GM18861 (cell line): ENCODE data around the gene SLC4A5.
A peak's percentile ranks its signal among the peaks of the same experiment; 100 is the strongest.
"Not testable (repeated sequence)": the region's sequence is repeated elsewhere in the genome, so short reads cannot be mapped to it uniquely, and the experiment has no call there.

Source experiments
- ATAC-seq: cut with Tn5 transposase; IDR thresholded peaks from one replicate; pipeline ENCODE4 v1.9.1; 2021; ENCODE audit not compliant: unreplicated experiment

The SLC4A5 gene

DNA sequence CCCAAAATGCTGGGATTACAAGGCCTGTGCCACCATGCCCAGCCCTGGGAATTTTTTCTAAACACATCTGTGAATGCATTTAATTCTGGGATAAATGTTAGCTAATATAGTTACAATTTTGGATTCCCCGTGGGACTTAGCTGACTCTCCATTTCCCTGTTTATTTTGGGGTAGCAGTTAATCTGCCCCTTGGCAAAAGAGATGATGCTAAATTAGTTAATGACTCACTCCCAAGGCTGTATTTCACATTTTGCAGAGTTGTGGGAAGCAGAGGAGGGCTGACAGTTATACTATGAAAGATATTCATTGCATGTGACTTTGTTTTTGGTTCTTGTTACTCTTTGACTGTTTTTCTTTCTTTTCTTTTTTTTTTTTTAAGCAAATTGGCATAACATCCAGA, 141.6 kb downstream of the SLC4A5 start:
- no peak for ATAC-seq

DNA sequence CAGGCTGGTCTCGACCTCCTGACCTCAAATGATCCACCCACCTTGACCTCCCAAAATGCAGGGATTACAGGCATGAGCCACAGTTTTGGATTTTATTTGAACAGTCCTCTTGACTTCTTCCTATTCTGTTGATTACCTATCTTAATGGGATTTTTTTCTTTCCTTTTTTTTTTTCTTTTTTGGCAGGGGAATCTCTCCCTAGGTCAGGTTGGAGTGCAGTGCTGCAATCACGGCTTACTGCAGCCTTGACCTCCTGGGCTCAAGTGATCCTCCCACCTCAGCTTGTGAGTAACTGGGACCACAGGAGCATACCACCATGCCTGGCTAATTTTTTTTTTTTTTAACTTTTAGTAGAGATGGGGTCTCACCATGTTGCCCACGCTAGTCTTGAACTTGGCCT, 142.0 kb downstream of the SLC4A5 start:
- ATAC-seq, result no peak

GRCh38 chr2:74199871-74200305, 143.3 kb downstream of the SLC4A5 start:
- no peak for ATAC-seq

DNA sequence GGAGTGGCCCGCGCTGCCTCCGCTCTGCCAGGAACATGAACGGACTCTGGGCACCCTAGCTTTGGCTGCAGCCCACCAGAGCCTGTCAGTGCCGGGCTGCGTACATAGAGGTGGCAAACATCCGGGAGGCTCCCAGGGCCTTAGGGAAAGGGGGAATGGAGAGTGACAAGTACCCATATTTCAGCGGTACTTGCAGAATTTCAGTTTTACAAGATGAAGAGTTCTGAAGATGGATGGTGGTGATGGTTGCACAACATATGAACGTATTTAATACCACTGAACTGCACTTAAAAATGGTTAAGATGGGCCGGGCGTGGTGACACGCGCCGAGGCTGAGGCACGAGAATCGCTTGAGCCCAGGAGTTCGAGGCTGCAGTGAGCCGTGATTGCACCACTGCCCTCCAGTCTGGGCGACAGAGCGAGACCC, 143.9 kb downstream of the SLC4A5 start:
- no peak for ATAC-seq

GRCh38 chr2:74198461-74199274, 144.5 kb downstream of the SLC4A5 start, which contains the start of gene MTHFD2:
MTHFD2 (plus strand) TSS chr2:74198615; CDS start chr2:74198642, 27 bp downstream.
- ATAC-seq, result peak; percentile 76

DNA sequence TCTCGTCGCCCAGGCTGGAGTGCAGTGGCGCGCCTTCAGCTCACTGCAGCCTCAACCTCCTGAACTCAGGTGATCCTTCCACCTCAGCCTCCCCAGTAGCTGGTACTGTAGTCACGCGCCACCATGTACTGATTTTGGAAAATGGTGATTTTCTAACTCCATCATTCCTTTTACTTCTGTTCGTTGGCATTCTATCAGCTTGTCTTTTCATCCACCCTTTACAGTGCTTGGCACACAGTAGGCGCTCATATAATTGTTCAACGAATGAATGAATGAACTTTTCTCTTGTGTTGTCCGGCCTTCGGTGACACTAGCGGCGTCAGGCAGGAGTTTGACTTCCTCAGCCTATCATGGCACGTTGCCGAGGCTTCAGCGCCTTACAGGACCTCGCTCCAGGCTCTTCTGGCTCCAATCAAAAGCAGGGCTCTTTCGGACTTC, 145.2 kb downstream of the SLC4A5 start:
- ATAC-seq, result no peak

DNA sequence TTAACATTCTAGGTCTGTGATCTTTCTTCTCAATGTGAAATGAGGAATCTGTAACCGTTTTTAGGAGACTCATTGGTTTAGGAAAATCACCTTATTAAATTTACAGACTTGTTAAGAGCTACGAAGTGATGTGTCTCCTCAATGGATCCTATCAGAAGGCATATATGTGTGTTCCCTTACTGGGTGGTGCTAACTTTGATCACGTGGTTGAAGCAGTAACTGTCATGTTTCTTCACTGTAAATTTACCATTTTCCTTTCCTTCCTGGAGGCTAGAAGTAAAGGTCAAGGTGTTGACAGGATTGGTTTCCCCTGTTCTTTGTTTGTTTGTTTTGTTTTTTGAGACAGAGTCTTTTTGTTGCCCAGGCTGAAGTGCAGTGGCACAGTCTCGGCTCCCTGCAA, 146.2 kb downstream of the SLC4A5 start:
- ATAC-seq, result no peak

DNA sequence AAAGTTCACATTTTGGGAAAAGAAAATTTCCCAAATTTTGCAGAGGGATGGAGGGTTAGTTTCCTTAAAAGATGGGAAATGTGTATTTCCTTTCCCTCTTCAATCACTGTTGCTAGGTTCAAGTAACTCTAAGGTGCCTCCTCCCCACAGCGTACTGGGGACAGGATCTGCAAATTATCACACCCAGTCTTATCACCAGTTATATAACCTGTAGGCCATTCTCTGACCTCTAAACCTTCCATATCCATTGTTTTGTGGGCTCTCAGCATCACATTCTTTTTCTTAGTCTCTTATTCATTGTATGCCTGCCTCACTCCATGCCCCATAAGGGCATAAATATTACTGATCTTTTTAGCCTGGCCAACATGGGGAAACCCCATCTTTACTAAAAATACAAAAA, 148.4 kb downstream of the SLC4A5 start:
- ATAC-seq, result no peak

DNA sequence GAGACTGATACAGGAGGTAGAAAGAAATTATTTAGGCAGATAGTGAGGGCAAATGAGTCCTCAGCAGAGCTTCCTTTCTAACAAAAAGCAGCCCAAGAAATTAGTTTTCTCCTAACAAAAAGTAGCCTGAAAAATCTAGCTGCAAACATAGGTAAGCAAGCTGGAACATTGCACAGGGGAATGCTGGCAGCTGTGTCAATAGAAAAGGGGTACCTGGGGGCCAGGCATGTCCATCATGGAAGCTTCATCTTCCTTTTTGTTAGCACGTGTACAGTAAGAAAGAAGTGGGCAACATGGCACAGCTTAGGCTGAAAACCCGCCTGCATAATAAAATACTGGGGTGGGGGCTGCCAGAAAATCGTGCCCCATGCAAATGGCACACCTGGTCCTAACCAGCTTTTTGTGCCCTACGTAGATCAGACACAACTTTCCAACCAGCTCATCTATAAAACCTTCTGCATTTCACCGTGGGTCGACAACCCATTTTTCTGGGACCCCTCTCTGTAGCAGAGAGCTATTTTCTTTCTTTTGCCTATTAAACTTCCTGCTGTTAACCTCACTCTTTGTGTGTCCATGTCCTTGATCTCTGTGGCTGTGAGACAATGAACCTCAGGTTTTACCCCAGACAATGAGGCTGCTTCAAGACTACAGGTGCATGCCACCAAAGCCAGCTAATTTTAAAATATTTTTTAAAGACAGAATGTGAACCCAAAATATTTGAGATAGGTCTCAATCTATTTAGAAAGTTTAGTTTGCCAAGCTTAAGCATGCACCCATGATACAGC, 151.4 kb downstream of the SLC4A5 start:
- no peak for ATAC-seq

DNA sequence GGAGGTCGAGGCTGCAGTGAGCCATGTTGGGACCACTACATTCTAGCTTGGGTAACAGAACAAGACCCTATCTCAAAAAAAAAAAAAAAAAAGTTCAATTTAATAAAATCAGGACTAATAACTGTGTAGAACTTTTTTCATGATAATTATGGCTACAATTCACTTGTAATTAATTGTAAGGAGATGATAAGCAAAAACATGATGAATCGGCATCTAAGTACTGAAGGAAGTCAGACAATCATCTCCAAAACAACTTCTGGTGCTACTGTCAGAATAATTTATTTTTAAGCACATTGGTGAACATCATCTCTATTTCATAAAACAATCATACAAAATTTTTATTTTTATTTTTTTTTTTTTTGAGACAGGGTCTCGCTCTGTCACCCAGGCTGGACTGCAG, 154.5 kb downstream of the SLC4A5 start:
- no peak for ATAC-seq

GRCh38 chr2:74188018-74188601, 155.1 kb downstream of the SLC4A5 start:
- ATAC-seq, result no peak

DNA sequence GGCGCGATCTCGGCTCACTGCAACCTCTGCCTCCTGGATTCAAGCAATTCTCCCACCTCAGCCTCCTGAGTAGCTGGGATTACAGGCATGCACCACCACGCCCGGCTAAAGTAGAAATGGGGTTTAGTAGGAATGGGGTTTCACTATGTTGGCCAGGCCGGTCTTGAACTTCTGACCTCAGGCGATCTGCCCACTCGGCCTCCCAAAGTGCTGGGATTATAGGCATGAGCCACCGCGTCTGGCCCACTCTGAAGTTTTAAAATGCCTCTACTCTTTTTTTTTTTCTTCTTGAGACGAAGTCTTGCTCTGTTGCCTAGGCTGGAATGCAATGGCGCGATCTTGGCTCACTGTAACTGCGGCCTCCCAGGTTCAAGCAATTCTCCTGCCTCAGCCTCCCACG, 156.5 kb downstream of the SLC4A5 start:
- not testable (repeated sequence) for ATAC-seq

DNA sequence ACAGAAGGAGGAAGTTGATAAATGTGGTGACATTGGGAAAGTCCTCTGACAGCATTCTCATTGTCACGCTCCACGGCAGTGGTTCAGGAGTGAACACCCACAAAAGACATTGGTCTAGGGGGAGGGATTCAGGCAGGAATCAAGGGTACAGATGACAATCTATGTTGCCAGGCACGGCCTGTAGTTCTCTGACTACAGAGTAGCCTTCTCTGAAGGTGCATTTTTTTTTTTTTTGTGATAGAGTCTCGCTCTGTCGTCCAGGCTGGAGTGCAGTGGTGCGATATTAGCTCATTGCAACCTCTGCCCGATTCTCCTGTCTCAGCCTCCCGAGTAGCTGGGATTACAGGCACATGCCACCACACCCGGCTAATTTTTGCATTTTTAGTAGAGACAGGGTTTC, 157.2 kb downstream of the SLC4A5 start:
- peak; percentile 69 for ATAC-seq

- no peak for ATAC-seq
Measured at GRCh38 chr2:74183878-74184277, 159.3 kb downstream of the SLC4A5 start.

DNA sequence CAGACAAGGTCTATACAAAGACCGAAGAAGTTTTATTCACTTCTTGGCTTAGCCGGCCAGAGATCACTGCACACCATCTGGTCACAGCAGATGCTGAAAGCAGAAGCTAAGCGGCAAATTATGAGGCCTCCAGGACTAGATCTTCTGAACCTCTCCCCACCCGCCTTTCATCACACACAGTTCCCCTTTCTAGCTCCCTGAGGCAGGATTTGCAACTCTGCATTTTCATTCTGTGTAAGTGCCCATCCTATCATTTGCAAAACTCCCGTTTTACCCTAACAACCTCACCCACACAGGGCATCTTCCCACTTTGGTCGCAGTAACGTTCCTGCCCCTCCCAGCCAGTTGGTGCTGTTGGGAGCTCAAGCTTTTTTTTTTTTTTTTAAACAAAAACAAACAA, 161.5 kb downstream of the SLC4A5 start:
- peak; percentile 24 for ATAC-seq

DNA sequence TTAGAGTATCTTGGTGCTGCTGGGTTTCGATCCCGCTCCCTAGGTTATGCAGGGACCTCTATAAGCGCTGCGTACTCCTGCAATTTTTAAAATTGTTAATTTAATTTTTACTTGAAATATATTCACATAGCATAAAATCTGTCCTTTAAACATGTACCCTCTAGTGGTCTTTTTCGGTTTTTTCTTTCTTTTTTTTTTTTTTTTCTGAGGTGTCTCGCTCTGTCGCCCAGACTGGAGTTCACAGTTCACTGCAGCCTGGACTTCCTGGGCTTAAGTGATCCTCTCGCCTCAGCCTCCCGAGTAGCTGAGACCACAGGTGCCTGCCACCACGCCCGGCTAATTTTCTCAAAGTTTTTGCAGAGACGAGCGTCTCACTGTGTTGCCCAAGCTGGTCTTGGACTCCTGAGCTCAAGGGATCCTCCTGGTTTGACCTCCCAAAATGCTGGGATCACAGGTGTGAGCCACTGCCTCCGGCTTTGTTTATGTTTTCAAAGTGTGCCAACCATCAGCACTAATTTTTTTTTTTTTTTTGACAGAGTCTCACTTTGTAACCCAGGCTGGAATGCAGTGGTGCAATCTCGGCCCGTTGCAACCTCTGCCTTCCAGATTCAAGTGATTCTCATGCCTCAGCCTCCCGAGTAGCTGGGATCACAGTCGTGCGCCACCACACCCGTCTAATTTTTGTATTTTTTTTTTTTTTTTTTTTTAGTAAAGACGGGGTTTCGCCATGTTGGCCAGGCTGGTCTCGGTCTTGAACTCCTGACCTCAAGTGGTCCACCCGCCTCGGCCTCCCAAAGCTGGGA, 164.0 kb downstream of the SLC4A5 start:
- peak; percentile 3 for ATAC-seq

DNA sequence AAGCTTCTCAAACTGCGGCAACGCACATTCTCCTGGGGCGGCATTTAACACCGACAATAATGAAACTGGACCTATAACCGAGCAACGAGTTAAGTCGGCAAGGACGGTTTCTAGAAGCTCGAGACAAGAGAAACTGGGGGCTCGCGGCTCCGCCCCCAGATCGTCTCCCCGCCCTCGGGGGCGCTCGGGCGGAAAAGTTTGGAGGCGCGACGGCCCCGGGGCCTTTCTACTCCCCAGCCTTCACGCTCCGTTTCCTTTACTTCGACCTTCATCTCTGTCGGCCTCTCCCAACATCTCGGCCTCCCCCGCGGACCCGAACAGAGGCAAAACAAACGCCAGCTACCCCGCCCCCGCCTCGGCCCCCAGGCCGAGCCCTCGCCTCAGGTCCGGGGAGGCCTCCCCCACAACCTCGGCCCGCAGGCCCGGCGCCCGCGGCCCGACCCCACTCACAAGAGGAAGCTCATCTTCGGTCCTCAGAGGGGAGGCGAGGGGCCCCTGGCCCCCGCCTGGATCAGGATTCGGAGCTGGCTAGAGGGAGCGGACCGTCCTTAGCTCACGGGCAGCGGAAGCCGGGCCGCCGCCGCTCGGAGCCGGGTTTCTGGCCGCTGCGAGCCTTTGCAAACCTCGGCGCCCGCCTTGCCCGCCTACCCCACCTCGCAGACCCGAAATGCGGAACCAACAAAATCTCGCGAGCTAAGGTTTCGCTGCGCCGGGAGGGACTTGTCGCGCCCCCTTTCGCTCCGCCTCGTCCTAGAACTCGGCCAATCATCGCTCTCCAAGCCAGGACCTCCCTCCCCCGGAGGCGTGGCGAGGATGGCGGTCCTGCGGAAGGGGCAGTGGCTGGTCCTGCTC, 164.8 kb downstream of the SLC4A5 start, which contains the start of gene MOB1A:
Gene MOB1A, minus strand, starts transcription at position 669 of the 852 bp plus-strand sequence. Its CDS starts 205 bp downstream, at position 464.
- peak; percentile 71 for ATAC-seq

DNA sequence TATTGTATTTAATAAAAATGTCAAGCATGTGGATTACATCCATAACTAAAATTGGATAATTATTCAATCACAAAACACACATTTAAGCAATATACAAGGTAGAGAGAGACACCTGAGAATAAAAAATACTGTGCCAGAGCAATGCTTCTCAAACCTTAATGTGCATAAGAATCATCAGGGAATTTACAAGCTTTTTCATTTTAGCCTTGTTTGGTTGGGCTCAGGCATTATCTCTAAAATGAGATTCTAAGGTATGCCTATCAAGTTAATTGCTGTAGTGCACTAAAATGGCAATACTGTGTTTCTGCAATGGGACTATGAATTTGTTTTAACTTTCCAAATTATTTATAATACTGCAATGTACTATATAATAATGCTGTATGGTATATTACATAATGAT, 165.5 kb downstream of the SLC4A5 start:
- no peak for ATAC-seq

DNA sequence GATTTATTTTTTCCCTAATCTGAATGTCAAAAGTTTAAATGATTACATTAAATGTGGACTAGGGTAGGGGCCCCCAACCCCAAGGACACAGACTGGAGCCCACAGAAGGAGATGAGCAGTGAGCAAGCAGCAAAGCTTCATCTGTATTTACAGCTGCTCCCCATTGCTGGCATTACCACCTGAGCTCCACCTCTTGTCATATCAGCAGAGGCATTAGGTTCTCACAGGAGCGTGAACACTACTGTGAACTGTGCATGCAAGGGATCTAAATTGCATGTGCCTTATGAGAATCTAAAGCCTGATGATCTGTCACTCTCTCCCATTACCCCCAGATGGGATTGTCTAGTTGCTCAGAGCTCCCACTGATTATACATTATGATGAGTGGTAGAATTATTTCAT, 168.3 kb downstream of the SLC4A5 start:
- ATAC-seq, result no peak

- no peak for ATAC-seq
Measured at GRCh38 chr2:74168739-74169138, 174.5 kb downstream of the SLC4A5 start.
